GM11168 (cell line): ENCODE results near the gene SKI.

Source experiments
- in situ Hi-C: fragments of 300-500 bp; cut with MboI; formaldehyde crosslinking; loops from one replicate; pipeline ENCODE4 v1.12.0; 2022; ENCODE audit warnings: low sequenced_read_pairs; ENCODE audit not compliant: unreplicated experiment

SKI gene

GRCh38 chr1:2310332-2311183, 82.4 kb downstream of the SKI start:
- in situ Hi-C loops = loop anchor here (25.0 kb wide), 1 partner anchor 98 kb away; no protein-coding TSS in a partner anchor

DNA sequence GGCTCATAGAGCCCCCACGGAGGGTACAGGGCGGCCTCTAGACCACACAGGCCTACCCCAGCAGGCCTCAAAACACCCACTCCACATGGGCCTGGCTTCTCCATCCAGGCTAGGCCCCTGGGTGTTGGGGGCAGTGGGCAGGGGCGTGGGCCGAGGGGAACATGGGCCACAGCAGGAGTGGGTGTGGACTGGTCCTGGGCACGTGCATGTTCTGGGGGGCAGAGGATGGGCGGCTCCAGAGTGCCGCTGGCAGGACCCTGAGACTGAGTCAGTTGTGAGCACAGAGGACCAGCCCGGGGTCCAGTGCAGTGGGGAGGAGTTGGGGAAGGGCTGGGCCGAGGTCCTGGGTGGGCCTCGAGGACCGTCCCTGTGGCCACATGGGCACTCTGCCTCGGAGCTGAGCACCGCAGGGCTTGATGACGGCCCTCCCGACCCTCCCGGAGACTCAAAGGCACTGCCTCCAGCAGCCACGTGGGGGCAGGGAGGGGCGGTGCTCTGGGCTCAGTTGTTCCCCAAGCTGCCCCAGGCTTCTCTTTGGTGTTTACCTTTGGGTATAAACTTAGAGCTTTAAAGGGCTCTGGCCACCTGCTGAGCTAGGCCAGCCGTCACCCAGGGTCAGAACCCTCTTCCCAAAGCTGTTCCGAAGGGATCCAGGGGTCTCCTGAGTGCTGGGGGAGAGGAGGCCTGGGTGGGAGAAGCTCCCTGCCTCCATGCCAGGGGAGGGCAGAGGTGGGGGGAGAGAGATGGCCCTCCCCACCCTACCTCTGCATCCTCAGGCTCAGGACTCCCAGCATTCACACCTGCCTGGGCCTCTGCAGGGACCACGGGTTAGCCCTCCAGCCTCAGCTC, 83.3 kb downstream of the SKI start:
- in situ Hi-C loops = loop anchor here (25.0 kb wide), 1 partner anchor 99 kb away; no protein-coding TSS in a partner anchor

GRCh38 chr1:2312160-2312514, 84.0 kb downstream of the SKI start:
- in situ Hi-C loops = loop anchor here (25.0 kb wide), 1 partner anchor 100 kb away; no protein-coding TSS in a partner anchor

GRCh38 chr1:2312515-2313301, 84.6 kb downstream of the SKI start:
- in situ Hi-C loops = loop anchor here (25.0 kb wide), 1 partner anchor 100 kb away; no protein-coding TSS in a partner anchor

DNA sequence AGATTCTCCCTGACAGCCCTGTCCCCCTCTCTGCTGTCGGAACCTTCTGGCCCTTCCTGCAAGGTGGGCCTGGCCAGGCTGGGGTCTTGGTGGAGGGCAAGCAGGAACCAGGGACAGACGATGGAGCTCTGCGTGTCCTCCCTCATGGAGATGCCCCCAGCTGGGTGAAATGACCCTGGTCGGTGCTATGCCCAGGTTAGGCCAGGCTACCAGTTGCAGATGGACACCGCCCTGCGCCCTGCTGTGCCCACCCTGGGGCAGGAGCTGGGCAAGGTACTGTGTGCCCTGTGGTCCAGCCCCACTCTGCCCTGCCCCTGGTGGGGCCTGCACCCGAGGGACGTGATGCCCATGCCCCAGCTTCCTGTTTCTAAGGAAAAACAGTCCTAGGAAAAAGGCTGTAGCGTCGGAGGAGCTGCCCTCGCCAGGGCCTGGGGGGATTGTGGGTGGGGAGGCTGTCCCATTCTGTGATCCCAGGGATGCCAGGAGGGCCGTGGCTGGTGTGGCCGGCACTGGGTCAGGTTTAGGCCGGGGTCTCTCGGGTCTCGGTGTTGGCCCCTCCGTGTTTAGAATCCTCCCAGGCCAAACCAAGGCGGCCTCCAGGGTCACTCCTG, 85.6 kb downstream of the SKI start:
- in situ Hi-C loops = loop anchor here (25.0 kb wide), 1 partner anchor 101 kb away; no protein-coding TSS in a partner anchor

DNA sequence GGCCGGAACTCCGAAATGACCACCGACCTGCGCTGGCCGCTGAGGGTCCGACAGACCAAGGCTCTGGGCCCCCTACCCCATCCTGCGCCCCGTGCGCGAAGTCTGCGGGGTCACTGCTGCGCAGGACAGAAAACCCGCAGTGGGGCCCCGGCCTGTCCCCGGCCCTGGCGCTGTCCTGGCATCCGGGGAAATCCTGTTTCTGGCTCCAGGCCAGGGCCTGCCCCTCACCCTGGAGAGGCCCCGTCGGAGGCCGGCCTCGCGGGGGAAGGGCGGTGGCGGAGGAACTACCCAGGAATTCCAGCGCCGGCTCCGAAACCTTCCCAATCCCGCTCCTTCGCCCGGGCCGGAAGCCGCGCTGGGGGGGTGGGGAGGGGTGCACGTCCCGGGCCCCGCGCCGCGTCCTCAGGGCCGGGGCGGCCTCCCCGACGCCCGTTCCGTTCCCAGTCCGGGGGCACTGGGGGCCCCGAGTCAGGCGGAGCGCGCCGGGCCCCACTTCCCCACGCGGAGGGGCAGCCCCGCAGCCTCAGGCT, 86.2 kb downstream of the SKI start:
- in situ Hi-C loops = loop anchor here (25.0 kb wide), 1 partner anchor 102 kb away; no protein-coding TSS in a partner anchor

DNA sequence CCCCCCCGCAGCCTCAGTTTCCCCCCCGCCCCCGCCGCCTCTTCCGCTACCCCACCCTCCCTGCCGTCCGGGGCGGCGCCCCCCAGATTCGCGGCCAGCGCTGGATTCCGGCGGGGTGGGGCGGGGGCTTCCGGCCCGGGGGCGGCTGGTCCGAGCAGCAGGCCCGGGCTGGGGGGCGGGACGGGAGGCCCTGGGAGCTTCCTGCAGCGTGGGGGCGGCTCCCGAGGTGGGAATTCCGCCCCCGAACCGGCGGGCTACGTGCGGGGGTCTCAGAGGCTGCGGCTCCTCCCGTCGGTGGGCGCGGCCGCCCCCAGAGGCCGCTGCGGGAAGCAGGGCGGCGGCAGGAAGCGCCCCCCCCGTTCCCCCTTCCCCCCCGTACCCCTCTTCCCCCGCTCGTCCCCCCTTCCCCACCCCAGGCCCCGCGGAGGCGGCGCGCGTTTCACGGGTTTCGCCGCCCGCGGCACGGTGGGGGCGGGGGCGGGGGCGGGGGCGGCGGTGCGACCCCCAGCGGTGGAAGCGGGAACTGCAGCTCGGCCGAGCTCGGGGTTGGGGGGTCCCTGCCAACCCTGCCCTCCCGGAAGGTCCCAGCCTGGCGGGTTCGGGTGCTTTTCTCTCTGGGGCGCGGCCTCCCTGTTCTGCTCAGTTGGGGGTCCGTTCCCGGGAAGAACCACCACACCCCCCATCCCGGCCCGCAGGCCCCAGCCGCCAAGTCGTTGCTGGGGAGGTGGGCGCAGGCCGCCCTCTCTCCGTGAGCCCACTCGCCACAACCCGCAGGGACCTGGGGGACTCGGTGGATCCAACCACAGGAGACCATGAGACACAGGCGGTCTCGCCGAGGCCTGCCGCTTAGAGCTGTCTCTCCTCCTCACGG, 86.9 kb downstream of the SKI start:
- in situ Hi-C loops = loop anchor here (25.0 kb wide), 1 partner anchor 103 kb away; no protein-coding TSS in a partner anchor

DNA sequence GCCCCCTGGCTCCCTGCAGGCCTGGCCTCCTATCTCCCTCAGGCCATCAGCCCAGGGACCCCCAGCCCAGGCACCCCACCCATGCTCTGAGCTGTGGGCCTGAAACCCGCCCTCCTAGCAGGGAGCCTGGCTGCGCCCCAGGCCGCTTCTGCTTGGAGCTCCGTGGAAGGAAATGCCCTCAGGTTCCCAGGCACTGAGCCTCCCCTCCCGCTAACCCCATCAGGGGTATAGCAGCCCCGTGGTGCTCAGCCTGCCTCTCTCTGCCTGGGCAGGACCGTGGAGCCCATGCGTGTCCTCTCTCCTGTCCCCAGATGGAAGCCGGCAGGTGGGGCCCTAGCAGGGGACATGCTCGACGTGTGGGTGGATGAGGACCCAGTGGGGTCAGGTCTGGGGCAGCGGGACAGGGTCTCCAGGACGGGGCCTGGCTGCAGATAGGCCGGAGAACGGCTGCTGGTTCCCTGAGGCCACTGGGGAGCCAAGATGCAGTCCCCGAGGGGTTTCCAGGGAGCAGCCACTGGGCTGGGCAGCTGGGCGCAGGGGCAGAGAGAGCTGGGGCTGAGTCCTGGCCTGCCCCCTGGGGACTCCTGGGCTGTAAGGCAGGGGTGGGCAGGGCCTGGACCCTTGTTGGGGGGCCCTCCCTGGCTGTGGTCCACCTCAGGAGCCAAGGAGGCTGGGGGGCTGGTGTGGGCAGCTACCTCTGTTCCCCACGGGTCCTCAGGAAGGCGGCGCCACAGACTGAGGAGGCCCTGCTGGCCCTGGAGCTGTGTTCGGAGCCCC, 87.7 kb downstream of the SKI start:
- in situ Hi-C loops = loop anchor here (25.0 kb wide), 1 partner anchor 104 kb away; no protein-coding TSS in a partner anchor

DNA sequence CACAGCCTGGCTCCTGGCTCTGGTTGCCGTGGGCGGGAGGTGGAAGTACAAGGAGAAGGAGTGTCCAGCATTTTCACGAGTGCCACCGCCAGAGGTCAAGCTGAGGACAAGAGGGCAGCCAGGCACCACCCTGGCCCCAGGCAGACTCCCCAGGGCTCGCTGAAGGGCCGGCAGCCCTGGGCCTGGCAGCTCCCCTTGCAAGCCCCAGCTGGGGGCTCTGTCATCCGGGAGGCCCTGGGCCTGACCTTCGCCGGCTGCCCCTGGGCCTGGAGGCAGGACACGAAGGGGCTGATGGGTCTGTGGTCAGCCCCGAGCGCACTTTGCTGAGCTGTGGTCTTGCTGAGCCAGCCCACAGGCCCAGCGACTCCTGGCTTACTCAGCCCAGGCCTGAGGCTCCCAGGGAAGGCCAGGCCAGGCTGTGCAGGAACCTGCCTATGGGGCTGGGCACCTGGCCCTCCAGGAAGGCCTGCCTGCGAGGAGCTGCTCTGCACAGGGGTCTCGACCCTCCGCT, 88.4 kb downstream of the SKI start:
- in situ Hi-C loops = loop anchor here (25.0 kb wide), 1 partner anchor 104 kb away; no protein-coding TSS in a partner anchor

DNA sequence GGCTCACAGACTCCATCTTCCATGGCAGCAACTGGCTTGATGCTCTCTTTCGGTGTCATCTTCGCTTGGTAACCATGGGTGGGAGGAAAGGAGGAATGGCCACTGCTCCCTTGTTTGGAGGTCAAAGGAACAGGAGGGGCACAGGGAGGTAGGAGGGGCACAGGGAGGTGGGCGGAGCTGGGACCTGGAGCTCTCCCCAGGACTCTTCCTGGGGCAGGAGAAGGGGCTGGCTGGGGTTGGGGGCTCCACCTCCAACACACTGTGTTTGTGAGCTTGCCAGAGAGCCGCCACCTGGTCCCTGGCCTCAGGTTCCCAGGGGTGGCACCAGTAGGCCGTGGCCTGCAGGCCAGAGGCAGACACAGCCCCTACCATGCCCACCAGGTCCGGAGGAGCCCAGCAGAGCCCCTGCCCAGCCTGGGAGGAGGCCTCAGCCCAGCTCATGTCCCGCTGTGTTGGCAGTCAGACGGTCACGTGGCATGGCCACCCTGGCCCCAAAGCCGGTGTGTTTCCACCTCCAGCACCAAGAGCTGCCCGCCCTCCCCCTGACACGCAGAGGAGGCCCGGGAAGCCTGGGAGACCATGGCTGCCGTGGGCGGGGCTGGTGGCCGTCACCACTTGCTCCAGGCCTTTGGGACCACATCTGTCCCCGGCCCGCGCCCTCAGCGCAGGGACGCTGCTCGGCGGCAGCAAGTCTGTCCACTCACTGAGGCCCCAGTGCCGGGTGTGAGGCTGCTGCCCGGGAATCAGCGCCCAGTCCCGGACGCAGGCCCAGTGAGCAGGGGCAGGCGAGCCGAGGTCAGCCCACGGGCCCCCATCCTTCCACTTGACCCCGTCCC, 89.3 kb downstream of the SKI start:
- in situ Hi-C loops = loop anchor here (25.0 kb wide), 1 partner anchor 105 kb away; no protein-coding TSS in a partner anchor

DNA sequence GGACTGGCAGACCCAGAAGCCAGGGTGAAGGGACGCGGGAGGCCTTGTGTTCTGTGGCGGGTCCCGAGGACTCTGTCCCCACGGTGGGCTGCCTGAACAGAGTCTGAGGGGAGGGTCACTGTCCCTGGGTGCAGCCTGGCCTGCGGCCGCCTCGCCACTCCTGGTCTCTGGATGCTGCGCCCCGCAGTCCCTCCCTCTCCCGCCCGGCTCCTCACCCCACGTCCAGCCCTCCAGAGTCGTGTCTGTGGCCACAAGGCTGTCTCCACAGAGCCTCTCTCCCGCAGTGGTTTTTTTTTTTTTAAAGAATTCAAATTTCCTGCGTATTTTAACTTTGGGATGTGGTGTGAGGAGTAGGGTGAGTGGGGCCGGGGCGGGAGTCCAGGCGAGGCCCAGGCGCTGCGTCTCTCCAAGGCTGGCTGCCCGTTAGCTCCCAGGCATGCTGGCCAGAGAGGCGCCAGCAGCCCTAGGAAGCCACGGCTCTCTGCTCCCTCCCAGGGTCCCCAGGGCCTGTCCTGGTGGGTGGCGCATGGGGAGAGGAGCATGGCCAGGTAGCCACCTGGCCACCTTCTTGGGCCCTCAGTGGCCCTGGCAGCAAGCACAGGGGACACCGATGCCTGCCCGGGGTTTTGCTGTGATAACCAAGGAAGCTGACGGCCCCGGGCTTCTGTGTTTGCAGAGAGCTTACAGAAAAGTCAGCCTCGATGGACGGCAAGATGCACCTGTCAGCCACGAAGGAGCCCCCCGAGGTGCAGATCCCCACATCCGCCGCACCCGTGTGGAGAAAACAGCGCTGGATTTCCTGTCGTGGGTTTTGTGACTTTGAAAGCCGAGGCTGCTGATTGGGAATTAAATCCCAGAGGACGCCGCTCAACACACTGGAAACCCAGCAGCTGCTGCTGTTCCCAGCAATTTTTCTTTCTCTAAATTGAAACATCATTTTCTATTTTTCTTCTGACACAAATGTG, 90.5 kb downstream of the SKI start:
- in situ Hi-C loops = loop anchor here (25.0 kb wide), 1 partner anchor 106 kb away; no protein-coding TSS in a partner anchor

DNA sequence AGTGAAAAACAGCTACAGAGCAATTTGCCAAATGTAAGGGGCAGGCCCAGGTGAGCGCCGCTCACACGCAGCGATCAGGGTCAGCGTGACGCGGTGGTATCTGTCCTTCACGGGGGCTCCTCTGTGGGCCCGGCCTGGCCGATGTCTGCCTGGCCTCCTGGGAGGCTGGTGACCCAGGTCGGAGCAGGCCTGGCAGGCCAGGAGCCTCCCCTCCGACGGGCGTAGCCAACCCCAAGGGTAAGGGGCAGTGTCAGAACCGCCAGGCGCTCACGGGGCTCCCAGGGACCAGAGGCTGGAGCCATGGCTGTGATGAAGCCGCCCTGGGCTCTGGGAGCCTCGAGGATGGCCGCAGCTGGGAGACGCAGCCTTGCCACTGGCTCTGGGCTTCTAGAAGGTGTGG, 91.2 kb downstream of the SKI start:
- in situ Hi-C loops = loop anchor here (25.0 kb wide), 1 partner anchor 107 kb away; no protein-coding TSS in a partner anchor

DNA sequence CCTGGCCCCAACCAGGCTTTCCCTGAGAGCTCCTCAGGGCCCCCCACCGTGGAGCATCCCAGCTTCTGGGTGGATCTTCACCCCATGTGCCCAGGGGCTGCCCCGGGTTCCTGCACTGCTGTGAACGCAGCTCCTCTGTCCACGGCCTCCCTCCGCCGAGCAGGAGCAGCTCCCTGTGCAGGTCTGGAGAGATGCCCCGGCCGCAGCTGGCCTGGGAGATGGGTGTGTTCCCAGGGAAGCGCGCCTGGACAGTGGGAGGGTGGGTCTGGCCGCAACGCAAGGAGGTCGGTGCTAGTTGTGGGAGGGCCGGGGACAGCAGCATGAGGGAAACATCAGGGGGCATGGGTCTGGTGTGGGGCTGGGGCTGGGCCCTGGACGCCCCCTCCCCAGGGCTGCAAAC, 91.9 kb downstream of the SKI start:
- in situ Hi-C loops = loop anchor here (25.0 kb wide), 1 partner anchor 108 kb away; no protein-coding TSS in a partner anchor

- in situ Hi-C loops = loop anchor here (25.0 kb wide), 1 partner anchor 109 kb away; no protein-coding TSS in a partner anchor
Measured at GRCh38 chr1:2320760-2321667, 92.9 kb downstream of the SKI start.
